GM19324 (cell line): ENCODE measurements around the gene MOB1A.
"Not testable (repeated sequence)": the region's sequence is repeated elsewhere in the genome, so short reads cannot be mapped to it uniquely, and the experiment has no call there.

Experiments
- ATAC-seq: cut with Tn5 transposase; IDR thresholded peaks from one replicate; pipeline ENCODE4 v1.9.1; 2021; ENCODE audit warnings: mild to moderate bottlenecking, moderate library complexity; ENCODE audit not compliant: unreplicated experiment, low FRiP score

Gene MOB1A

GRCh38 chr2:74178211-74179062, at the start of gene MOB1A:
Gene MOB1A (minus strand): TSS chr2:74178879. CDS start chr2:74178674, 205 bp downstream.
- ATAC-seq, result peak; percentile 82

DNA sequence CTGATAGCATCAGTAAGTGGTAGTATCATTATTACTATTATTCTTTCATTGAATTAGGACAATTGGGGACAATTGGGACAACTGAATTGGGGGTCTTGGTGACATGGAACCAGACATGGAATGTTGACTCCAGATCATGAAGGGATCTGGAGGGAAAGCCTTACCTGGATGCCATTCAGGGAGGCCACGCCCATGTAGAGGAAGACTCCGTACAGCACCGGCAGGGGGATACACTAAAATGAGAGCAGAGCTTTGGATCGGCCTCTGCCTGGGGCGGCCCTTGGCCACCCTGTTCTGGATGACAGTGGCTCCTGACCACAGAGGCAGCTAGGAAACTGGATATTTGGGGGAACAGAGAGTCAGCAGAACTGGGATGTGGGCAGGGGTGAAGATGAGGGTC, 49.0 kb upstream of the MOB1A start:
- ATAC-seq, result no peak

GRCh38 chr2:74226648-74227213, 48.1 kb upstream of the MOB1A start:
- no peak for ATAC-seq

- no peak for ATAC-seq
Measured at GRCh38 chr2:74225698-74226459, 47.2 kb upstream of the MOB1A start.

GRCh38 chr2:74223941-74224770, 45.5 kb upstream of the MOB1A start:
- no peak for ATAC-seq

DNA sequence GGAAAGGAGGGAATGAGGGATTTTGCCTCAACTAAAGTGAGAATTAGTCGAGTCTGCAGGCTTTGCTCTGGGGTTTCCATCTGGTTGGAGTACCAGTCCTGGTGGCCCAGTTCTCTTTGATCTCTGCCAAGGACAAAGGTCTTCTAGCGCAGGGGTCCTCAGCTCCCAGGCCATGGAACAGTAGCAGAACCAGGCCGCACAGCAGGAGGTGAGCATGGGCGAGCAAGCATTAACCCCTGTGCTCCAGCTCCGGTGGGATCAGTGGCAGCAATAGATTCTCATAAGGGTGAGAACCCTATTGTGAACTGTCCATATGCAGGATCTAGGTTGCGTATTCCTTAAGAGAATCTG, 43.6 kb upstream of the MOB1A start:
- ATAC-seq, result no peak

- ATAC-seq, result no peak
Measured at GRCh38 chr2:74221604-74222299, 43.1 kb upstream of the MOB1A start.

GRCh38 chr2:74221091-74221490, 42.4 kb upstream of the MOB1A start:
- ATAC-seq, result no peak

DNA sequence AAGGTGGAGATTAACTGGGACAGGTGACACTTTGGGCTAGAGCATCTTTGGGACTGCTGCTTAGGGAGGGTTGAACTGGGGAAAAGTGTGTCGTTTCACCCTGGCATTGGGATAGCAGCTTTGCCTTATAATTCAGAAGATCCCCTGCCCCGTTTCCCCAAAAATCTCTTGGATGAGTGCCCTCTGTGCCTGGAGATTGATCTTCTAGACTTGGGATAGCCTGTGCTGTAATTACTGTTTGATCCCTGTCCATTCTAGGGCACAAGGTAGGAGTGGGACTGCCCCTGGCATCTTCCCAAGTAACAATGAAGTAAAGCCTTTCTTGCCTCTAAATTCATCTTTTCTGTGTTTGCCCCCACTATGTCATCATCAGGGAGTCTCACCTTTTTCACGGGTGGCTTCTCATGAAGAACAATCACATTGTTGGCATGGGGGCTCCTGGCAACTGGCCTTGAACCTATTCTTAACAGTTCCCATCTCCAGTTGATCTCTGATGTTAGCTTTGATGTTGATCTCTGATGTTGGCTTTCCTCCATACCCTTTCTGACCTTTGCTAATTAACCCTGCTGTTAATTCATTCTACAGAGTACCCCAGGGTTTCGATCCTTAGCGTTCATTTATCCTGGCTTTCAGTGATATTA, 41.3 kb upstream of the MOB1A start:
- ATAC-seq, result no peak

- ATAC-seq, result no peak
Measured at GRCh38 chr2:74216642-74217041, 38.0 kb upstream of the MOB1A start.

DNA sequence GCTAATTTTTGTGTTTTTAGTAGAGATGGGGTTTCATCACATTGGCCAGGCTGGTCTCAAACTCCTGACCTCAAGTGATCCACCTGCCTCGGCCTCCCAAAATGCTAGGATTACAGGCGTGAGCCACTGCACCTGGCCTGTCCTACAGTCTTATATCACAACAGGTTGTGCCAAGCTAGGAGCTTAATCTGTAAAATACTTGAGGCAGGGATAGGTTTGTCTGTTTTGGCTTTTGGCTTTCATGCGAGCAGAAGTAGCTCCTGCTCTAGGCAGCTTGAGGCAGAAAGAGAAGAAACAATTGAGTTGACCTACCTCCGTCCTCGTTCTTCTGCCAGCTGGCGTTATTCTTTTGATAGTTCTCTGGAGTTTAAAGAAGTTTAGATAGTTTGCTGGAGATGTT, 37.1 kb upstream of the MOB1A start:
- not testable (repeated sequence) for ATAC-seq

DNA sequence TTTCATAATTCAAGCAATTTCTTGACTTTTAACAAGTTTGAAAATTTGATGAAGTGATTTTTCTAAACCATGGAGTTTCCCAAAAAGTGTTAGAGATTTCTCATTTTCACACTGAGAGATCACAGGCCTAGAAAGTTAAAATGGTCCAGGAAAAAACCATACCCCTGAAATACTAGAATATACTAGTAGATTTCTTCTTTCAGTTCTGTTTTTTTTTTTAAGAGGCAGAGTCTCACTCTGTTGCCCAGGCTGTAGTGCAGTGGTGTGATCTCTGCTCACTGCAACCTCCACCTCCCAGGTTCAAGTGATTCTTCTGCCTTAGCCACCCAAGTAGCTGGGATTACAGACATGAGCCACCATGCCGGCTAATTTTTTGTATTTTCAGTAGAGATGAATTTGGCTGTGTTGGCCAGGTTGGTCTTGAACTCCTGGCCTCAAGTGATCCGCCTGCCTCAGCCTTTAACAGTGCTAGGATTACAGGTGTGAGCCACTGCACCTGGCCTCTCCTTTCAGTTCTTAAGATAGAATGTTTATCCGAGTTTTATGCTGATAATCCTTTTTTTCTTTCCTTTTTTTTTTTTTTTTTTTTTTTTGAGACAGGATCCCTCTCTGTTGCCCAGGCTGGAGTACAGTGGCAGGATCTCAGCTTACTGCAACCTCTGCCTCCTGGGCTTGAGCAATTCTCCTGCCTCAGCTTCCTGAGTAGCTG, 34.2 kb upstream of the MOB1A start:
- ATAC-seq, result no peak

GRCh38 chr2:74206180-74206688, 27.6 kb upstream of the MOB1A start:
- ATAC-seq, result peak; percentile 62

- ATAC-seq, result peak; percentile 35
Measured at GRCh38 chr2:74205596-74205995, 26.9 kb upstream of the MOB1A start.

- no peak for ATAC-seq
Measured at GRCh38 chr2:74205113-74205512, 26.4 kb upstream of the MOB1A start.

GRCh38 chr2:74204436-74204835, 25.8 kb upstream of the MOB1A start:
- ATAC-seq, result no peak

- no peak for ATAC-seq
Measured at GRCh38 chr2:74201596-74201995, 22.9 kb upstream of the MOB1A start.

GRCh38 chr2:74201196-74201595, 22.5 kb upstream of the MOB1A start:
- ATAC-seq, result no peak

DNA sequence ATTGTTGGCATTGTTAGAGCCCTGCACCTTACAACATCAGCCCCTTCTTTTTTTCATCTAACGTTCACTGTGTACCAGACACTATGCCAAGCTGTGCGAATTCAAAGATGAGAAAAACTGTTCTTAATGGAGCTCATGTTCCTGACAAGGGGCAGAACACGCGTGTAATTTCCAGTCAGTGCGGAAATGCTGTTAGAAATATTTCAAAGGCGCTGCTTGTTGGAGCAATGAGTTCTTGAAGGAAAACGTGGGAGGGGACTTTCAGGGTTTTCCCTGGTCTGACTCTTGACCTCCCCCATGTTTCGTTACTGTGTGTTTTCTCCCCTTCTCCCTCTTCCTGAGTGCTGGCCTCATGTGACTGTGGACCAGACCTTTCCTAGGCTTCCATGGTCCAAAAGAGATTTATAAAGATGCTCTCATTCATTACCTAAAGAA, 21.2 kb upstream of the MOB1A start:
- ATAC-seq, result no peak
